ENCODE results near the gene FRA10AC1.

Gene FRA10AC1, protein sequence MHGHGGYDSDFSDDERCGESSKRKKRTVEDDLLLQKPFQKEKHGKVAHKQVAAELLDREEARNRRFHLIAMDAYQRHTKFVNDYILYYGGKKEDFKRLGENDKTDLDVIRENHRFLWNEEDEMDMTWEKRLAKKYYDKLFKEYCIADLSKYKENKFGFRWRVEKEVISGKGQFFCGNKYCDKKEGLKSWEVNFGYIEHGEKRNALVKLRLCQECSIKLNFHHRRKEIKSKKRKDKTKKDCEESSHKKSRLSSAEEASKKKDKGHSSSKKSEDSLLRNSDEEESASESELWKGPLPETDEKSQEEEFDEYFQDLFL

DNA sequence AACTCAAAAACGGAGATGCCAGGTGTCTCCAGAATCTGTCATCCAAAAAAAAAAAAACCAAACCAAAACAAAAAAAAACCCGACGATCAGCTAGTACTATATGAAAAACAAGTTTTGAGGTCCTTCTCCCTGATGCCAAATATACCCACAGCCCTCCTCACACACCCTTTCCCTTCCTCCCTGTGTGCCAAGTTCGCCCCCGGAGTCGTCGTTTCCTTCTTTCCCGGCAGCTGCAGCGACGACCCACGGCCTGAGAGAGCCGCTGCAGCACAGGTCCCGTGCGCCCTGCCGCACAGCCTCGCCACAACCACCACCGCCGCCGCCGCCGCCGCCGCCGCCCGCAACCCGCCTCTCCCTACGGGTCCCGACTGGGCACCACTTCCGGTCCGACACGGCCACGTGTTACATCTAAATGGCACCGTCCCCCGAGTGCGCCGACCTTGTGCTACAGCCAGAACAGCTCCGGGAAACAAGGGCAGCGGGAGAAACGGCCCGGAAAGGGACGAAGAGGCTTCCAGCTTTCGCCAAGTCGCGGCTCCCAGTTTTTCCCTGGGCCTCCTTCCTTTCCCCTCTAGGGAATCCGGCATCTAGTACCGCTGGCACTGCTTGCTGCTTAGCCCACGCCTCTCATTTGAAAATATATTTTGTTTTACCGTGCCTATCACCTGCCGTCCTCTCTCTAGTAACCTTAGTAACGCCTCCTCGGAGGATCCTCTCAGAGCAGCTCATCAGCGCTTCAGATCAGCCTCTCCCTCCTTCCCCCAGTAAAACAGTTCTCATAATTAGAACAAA, at the start of gene FRA10AC1:
FRA10AC1 (minus strand) TSS at position 383 of the 792 bp plus-strand sequence. CDS start 2,486 bp downstream, outside the sequence.
- TF ChIP-seq, protein P1, sequence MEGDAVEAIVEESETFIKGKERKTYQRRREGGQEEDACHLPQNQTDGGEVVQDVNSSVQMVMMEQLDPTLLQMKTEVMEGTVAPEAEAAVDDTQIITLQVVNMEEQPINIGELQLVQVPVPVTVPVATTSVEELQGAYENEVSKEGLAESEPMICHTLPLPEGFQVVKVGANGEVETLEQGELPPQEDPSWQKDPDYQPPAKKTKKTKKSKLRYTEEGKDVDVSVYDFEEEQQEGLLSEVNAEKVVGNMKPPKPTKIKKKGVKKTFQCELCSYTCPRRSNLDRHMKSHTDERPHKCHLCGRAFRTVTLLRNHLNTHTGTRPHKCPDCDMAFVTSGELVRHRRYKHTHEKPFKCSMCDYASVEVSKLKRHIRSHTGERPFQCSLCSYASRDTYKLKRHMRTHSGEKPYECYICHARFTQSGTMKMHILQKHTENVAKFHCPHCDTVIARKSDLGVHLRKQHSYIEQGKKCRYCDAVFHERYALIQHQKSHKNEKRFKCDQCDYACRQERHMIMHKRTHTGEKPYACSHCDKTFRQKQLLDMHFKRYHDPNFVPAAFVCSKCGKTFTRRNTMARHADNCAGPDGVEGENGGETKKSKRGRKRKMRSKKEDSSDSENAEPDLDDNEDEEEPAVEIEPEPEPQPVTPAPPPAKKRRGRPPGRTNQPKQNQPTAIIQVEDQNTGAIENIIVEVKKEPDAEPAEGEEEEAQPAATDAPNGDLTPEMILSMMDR (IDR thresholded peaks at IDR 0.05; ENCODE audit: insufficient read depth, missing control alignments) = peak; percentile 48
- DNase-seq (ENCODE audit: insufficient read length, low spot score) (peak; percentile 29), FAIRE-seq (no peak)

DNA sequence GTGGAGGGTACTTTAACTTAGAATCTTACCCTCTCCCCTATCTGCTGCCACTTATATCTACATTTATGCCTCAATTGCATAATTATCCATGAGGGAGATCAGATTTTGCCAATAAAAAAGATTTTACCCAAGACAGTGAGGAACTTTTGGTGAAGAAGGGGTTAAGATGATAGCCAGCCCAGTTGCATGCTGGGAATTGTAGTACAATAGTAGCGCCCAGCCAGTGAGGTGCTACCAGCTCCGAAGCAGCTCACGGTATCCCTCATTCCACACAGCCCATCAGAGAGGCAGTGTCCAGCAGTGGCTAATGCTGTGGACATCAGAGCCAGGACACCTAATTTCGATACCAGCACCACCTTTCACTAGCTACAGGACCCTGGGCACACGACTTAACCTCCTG, 49.4 kb upstream of the FRA10AC1 start:
- FAIRE-seq (no peak), DNase-seq (ENCODE audit: insufficient read length, low spot score) (no peak)
- TF ChIP-seq, protein P1 (IDR thresholded peaks at IDR 0.05; ENCODE audit: insufficient read depth, missing control alignments) = no peak

DNA sequence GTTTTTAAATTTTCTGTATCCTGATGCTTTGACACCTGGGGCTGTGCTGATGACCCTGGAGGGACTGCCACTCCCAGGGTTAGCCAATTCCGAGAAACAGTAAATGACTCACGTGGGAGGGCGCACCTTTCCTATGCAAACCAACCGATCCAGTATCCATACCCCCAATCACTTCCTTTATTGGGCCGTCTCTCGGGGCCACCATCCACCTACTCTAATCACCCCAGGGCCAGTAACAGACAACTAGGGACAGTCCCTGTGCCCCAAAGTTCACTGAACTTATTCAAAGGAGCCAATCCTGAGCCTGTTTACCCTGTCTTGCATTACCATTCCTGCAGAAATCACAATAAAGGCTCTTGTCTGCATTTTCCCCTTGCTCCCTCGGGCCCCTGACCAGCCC, 48.7 kb upstream of the FRA10AC1 start:
- DNase-seq (ENCODE audit: insufficient read length, low spot score) (no peak), FAIRE-seq (no peak)
- TF ChIP-seq, protein P1 (IDR thresholded peaks at IDR 0.05; ENCODE audit: insufficient read depth, missing control alignments) = no peak

DNA sequence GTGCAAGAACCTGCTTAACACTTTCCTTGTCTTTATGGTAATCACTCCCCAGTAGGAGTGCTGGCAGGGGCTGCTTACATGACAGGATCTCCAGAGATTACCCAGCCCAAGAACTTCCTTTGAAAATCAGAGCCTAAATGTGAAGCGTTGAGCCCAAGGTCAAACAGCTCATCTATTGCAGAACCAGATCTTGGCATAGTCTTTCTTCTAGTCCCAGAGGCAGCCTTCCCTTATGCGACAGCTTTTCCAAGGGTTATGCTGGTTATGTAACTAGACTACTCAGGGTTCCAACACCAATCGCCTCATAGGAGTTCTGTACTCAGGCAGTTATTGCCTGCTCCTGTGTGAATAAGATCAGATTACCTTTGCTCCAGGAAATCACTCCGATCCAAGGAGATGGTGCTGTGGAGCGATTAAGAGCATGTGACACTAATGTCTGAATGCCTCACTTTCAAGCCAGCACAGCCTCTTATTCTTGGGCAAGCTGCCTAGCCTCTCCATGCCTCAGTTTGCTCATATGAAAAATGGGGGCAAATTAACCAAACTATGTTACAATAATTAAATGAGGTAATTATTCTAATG, 46.9 kb upstream of the FRA10AC1 start:
- DNase-seq (ENCODE audit: insufficient read length, low spot score) (no peak), FAIRE-seq (no peak)
- TF ChIP-seq, protein P1 (IDR thresholded peaks at IDR 0.05; ENCODE audit: insufficient read depth, missing control alignments) = no peak

DNA sequence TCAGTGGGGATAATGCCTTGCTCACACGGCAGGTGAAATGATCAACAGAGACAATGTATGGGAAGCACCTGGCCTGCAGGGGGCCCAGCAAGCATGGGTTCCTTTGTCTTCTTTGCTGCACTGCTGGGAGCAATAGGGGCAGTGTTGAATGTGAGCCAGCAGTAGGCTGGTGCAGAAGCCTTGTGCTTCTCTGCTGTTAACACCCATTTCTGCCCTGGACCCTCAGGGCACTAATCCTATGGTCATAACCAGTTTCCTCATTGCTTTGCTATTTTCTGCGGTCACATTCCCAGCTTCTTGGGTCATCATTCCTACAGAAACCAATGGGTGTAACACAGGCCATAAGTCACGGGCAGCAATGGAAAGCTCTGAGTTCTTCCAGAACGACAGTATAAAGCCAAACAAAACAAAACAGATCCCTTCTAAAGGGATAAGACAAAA, 44.5 kb upstream of the FRA10AC1 start:
- TF ChIP-seq, protein P1 (IDR thresholded peaks at IDR 0.05; ENCODE audit: insufficient read depth, missing control alignments) = peak; percentile 45
- no peak for FAIRE-seq
- no peak for DNase-seq (ENCODE audit: insufficient read length, low spot score)

DNA sequence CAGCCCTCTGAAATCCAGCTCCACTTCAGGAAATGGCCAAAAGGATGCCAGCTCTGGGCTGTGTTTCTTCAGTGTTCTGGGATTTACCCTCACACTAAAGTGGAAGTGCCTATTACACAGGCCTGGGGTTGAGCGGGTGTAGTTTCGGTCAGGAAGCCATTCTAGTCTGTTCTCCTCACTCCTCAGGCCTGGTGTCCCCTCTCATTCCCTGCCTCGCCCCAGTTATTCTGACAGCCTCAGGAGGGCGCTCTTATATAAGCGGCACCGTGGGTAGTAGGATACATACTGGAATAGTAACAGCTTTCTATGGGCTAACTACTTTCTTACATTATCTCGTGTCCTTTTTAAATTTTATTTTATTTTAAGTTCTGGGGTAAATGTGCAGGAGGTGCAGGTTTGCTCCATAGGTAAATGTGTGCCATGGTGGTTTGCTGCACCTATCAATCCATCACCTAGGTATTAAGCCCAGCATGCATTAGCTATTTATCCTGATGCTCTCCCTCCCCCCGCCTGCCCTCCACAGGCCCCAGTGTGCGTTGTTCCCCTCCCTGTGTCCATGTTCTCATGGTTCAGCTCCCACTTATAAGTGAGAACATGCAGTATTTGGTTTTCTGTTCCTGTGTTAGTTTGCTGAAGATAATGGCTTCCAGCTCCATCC, 43.1 kb upstream of the FRA10AC1 start:
- no peak for FAIRE-seq
- TF ChIP-seq, protein P1 (IDR thresholded peaks at IDR 0.05; ENCODE audit: insufficient read depth, missing control alignments) = peak; percentile 97
- peak; percentile 43 for DNase-seq (ENCODE audit: insufficient read length, low spot score)

Measured in D721Med (cell line).